Hematopoietic multipotent progenitor cell treated with erythropoietin and hydrocortisone succinate and interleukin-3 and kit ligand, for 15 days (in vitro differentiated cells): ENCODE results near the gene NAA10.

Source experiments
- DNase-seq: peaks from one replicate; pipeline ENCODE4 v3.0.0-alpha.2; 2015; ENCODE audit warnings: low spot score

NAA10 gene

GRCh38 chrX:153927922-153928760, 6.7 kb downstream of the NAA10 start:
- DNase-seq = peak; percentile 93

- DNase-seq = no peak
Measured at GRCh38 chrX:153927672-153927921, 7.2 kb downstream of the NAA10 start.

- DNase-seq = no peak
Measured at GRCh38 chrX:153926858-153927671, 7.8 kb downstream of the NAA10 start.

GRCh38 chrX:153926552-153926857, 8.3 kb downstream of the NAA10 start:
- no peak for DNase-seq

- no peak for DNase-seq
Measured at GRCh38 chrX:153925739-153926551, 8.9 kb downstream of the NAA10 start, which contains the start of gene ARHGAP4. TSS of gene ARHGAP4 (minus strand) at chrX:153926264. CDS start at chrX:153926202, 62 bp downstream.

GRCh38 chrX:153925387-153925738, 9.5 kb downstream of the NAA10 start:
- no peak for DNase-seq

GRCh38 chrX:153924149-153924861, 10.5 kb downstream of the NAA10 start:
- no peak for DNase-seq

- no peak for DNase-seq
Measured at GRCh38 chrX:153922932-153923857, 11.6 kb downstream of the NAA10 start.

GRCh38 chrX:153921511-153922446, 13.1 kb downstream of the NAA10 start:
- no peak for DNase-seq

- DNase-seq = no peak
Measured at GRCh38 chrX:153921070-153921469, 13.8 kb downstream of the NAA10 start.

GRCh38 chrX:153920546-153920945, 14.3 kb downstream of the NAA10 start:
- no peak for DNase-seq

GRCh38 chrX:153919281-153919680, 15.6 kb downstream of the NAA10 start:
- no peak for DNase-seq

- no peak for DNase-seq
Measured at GRCh38 chrX:153917869-153918268, 17.0 kb downstream of the NAA10 start.

- DNase-seq = no peak
Measured at GRCh38 chrX:153913701-153914100, 21.1 kb downstream of the NAA10 start.

GRCh38 chrX:153913211-153913610, 21.6 kb downstream of the NAA10 start:
- DNase-seq = no peak

- DNase-seq = no peak
Measured at GRCh38 chrX:153911798-153912197, 23.0 kb downstream of the NAA10 start.

- no peak for DNase-seq
Measured at GRCh38 chrX:153910446-153910845, 24.4 kb downstream of the NAA10 start.

- DNase-seq = no peak
Measured at GRCh38 chrX:153909980-153910360, 24.9 kb downstream of the NAA10 start.

- DNase-seq = no peak
Measured at GRCh38 chrX:153909024-153909979, 25.5 kb downstream of the NAA10 start.
